ENCODE measurements around the gene UBXN7.

The UBXN7 gene

DNA sequence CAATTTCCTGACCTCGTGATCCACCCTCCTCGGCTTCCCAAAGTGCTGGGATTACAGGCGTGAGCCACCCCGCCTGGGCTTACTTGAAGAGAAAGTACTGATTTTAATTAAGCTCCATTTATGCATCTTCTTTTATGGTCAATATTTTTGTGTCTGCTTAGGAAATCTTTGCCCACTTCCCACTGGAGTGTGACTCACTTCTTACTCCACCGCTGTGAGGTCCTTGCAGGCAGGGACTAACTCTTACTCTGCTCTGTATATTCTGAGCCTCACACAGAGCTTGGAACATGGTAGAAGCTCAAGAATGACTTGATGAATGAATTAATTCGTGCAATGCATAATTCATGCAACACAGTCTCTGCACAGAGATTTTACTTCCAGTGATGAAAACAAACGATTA lies 91.1 kb downstream of the UBXN7 start:
- no peak overlapping the region for H3K4me3 ChIP-seq (ENCODE audit: control insufficient read depth, low read depth, low read length)
- DNase-seq (ENCODE audit: low read depth), result peak; percentile 87
- TF ChIP-seq, protein P1, sequence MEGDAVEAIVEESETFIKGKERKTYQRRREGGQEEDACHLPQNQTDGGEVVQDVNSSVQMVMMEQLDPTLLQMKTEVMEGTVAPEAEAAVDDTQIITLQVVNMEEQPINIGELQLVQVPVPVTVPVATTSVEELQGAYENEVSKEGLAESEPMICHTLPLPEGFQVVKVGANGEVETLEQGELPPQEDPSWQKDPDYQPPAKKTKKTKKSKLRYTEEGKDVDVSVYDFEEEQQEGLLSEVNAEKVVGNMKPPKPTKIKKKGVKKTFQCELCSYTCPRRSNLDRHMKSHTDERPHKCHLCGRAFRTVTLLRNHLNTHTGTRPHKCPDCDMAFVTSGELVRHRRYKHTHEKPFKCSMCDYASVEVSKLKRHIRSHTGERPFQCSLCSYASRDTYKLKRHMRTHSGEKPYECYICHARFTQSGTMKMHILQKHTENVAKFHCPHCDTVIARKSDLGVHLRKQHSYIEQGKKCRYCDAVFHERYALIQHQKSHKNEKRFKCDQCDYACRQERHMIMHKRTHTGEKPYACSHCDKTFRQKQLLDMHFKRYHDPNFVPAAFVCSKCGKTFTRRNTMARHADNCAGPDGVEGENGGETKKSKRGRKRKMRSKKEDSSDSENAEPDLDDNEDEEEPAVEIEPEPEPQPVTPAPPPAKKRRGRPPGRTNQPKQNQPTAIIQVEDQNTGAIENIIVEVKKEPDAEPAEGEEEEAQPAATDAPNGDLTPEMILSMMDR (conservative IDR thresholded peaks at IDR 0.05; ENCODE audit: control insufficient read depth, insufficient read depth, low read depth, low read length), result no peak

- no peak for DNase-seq (ENCODE audit: low read depth)
- no peak overlapping the region for H3K4me3 ChIP-seq (ENCODE audit: control insufficient read depth, low read depth, low read length)
- TF ChIP-seq, protein P1 (conservative IDR thresholded peaks at IDR 0.05; ENCODE audit: control insufficient read depth, insufficient read depth, low read depth, low read length), result no peak
These were observed 91.8 kb downstream of the UBXN7 start for GRCh38 chr3:196340466-196340865.

DNA sequence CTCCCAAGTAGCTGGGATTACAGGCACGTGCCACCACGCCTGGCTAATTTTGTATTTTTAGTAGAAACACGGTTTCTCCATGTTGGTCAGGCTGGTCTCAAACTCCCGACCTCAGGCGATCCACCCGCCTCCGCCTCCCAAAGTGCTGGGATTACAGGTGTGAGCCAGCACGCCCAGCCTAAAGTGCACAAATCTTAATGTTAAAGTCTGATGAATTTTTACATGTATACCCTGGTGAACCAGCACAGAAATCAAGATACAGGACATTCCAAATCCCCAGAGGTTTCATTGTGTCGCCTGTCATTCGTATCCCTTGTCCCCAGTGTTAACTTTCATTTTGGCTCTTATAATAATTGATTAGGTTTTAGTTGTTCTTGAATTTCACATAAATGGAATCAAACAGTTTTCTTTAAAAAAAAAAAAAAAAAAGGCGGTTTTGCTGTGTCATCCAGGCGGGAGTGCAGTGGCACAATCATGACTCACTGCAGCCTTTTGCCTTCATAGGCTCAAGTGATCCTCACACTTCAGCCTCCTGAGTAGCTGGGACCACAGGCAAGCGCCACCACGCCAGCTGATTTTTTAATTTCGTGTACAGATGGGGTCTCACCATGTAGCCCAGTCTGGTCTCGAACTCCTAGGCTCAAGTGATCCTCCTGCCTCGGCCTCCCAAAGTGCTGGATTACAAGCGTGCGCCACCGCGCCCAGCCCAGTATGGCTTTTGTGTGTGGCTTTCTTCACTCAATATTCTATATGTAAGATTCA lies 92.6 kb downstream of the UBXN7 start:
- no peak overlapping the region for H3K4me3 ChIP-seq (ENCODE audit: control insufficient read depth, low read depth, low read length)
- TF ChIP-seq, protein P1 (conservative IDR thresholded peaks at IDR 0.05; ENCODE audit: control insufficient read depth, insufficient read depth, low read depth, low read length), result no peak
- DNase-seq (ENCODE audit: low read depth), result peak; percentile 90

DNA sequence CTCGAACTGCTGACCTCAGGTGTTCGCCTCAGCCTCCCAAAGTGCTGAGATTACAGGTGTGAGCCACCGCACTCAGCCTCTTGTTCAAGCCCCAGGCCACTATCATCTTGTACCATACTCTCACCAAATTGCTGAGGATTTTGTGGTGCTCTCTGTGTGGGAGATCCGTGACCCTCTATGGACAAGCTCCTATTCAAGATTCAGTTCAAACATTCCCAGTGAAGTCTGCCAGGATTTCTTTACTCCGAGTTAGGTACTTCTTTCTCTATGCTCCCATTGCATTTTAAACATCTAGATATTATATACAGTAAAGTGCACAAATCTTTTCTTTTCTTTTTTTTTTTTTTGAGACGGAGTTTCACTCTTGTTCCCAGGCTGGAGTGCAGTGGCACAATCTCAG lies 93.2 kb downstream of the UBXN7 start:
- DNase-seq (ENCODE audit: low read depth), result no peak
- H3K4me3 ChIP-seq (ENCODE audit: control insufficient read depth, low read depth, low read length), result no peak overlapping the region
- TF ChIP-seq, protein P1 (conservative IDR thresholded peaks at IDR 0.05; ENCODE audit: control insufficient read depth, insufficient read depth, low read depth, low read length), result no peak

GRCh38 chr3:196336319-196337145 lies 95.7 kb downstream of the UBXN7 start:
- peak; percentile 23 for DNase-seq (ENCODE audit: low read depth)

GRCh38 chr3:196335503-196335948 lies 96.7 kb downstream of the UBXN7 start:
- no peak overlapping the region for H3K4me3 ChIP-seq (ENCODE audit: control insufficient read depth, low read depth, low read length)
- DNase-seq (ENCODE audit: low read depth), result no peak
- TF ChIP-seq, protein P1 (conservative IDR thresholded peaks at IDR 0.05; ENCODE audit: control insufficient read depth, insufficient read depth, low read depth, low read length), result no peak

More at GRCh38 chr3:196336319-196337145, 95.7 kb downstream of the UBXN7 start:
- TF ChIP-seq, protein P1 (conservative IDR thresholded peaks at IDR 0.05; ENCODE audit: control insufficient read depth, insufficient read depth, low read depth, low read length), result no peak
- H3K4me3 ChIP-seq (ENCODE audit: control insufficient read depth, low read depth, low read length), result no peak overlapping the region

Data from fibroblast of mammary gland (primary cell).